Stimulated activated memory B cell treated with anti-CD40 and anti-IgM and Interleukin-4, amounts not matched to agents 10 μg/mL and 1 μg/mL and 100 μg/mL, for 72 hours (primary cell): ENCODE results near the gene ADIPOR2.

Experiments used
- ATAC-seq: fragments of 150-1000 bp; cut with Tn5 transposase; 2 replicates; pipeline ENCODE4 v1.10.0; 2021
- H3K27ac Mint-ChIP-seq: one replicate; pipeline ENCODE4 v1.8.0; 2022; ENCODE audit warnings: mild to moderate bottlenecking, mixed read lengths
- H3K27me3 Mint-ChIP-seq: one replicate; pipeline ENCODE4 v1.8.0; 2022; ENCODE audit warnings: mixed read lengths
- H3K36me3 Mint-ChIP-seq: one replicate; pipeline ENCODE4 v1.8.0; 2022; ENCODE audit warnings: mixed read lengths
- H3K4me1 Mint-ChIP-seq: one replicate; pipeline ENCODE4 v1.8.0; 2022; ENCODE audit warnings: mixed read lengths
- H3K4me3 Mint-ChIP-seq: one replicate; pipeline ENCODE4 v1.8.0; 2022; ENCODE audit warnings: mild to moderate bottlenecking, moderate library complexity, mixed read lengths
- H3K9me3 Mint-ChIP-seq: one replicate; pipeline ENCODE4 v1.8.0; 2022; ENCODE audit warnings: mixed read lengths

The ADIPOR2 gene

DNA sequence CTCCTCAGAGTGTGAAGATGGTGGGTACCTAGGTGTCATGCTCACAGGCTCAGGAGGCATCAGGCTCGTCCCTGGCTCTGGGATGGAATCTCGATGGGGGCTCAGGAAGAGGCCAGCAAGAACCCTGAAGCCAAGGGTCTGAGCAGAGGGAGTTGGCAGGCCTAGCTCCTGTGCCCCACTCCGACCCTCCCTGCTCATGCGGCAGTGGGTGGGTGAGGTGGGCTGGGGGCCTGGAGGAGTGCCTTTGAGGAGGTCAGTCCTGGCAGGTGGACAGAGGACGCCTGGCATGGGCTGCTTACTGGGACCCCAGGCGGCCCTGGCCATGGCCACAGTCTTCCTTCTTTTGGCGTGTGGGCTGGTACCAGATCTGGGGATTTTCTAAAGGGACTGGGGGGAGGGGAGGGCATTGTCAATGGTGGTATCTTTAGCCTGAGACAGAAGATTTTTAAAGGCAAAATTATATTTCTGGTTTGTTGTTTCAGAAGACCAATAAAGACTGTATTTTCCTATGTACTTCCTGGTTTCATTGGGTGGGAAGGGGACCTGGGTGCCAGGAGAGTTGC lies 145.5 kb downstream of the ADIPOR2 start:
- Mint-ChIP-seq H3K4me1 (peaks cover 12% of the 10 kb centered on the region), H3K4me3 (no peak overlapping the region), H3K27me3 (peaks cover 76% of the 10 kb centered on the region), H3K9me3 (no peaks in the 10 kb centered on the region), H3K27ac (no peak overlapping the region), H3K36me3 (no peaks in the 10 kb centered on the region)
- ATAC-seq, result no peak

DNA sequence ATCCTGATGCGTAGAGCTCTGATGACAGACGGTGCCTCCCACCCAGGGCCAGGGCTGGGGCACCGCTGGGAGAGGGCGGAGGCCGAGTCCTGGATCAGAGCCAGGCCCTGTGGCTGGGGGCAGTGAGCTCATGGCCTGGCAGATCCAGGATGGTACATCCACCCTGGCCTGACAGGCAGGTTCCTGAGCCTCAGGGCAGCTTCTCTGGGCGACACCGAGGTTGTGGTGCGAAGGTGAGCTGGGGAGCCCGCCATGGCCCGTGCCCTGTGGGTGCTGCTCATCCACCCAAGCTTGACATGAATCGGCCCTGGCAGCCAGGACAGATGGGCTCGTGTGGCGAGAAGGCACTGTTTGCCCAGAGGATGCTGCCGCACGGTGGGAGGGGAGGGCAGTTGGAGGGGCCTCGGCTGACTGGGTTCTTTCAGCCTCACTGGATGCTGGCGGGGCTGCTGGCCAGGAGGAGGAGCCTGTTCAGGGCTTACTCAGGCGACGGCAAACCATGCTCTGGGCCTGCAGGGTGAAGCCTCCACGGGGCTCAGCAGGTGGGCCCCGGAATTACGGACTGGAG lies 146.1 kb downstream of the ADIPOR2 start:
- Mint-ChIP-seq H3K4me3 (no peak overlapping the region), H3K36me3 (no peaks in the 10 kb centered on the region), H3K27me3 (peaks cover 76% of the 10 kb centered on the region), H3K4me1 (peaks cover 16% of the 10 kb centered on the region), H3K27ac (no peak overlapping the region), H3K9me3 (no peaks in the 10 kb centered on the region)
- ATAC-seq, result no peak

DNA sequence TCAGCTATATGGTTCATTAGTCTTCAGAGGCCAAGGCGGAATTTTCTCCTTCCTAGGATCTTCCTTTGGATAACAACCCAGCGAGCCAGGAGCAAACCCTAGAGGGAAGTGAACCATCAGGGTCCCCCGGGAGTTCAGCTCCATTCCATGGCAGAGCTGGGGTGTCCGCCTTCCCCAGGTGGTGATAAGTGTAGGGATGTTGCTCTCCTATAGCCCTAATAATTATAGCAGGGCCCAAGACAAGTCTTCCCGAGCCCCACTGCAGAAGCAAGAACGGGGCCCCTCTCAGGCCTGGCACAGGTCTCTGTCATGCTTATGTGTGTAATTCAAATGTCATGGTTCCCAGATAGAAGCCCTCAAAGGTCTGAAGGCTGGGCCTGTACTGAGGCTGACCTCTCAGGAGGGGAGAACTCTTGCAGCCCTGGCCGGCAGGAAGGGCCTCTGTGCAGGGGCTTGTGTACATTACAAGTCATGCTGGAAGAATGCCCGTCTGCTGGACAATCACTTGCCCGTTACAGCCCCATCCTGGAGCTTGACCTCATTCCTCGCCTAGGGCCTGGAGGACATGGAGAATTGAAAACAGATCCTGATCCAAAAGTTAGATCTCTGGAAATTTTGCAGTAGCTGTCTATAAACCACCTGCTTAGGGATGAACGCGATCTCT lies 146.8 kb downstream of the ADIPOR2 start:
- no peak overlapping the region for H3K27ac Mint-ChIP-seq
- ATAC-seq, result no peak

More for the DNA sequence above, 146.8 kb downstream of the ADIPOR2 start:
- Mint-ChIP-seq H3K27me3 (peaks cover 76% of the 10 kb centered on the region), H3K9me3 (no peaks in the 10 kb centered on the region), H3K36me3 (no peaks in the 10 kb centered on the region), H3K4me3 (no peak overlapping the region), H3K4me1 (peaks cover 23% of the 10 kb centered on the region)
